ENCODE measurements around the gene GGTLC3.
"Not testable (repeated sequence)": the region's sequence is repeated elsewhere in the genome, so short reads cannot be mapped to it uniquely, and the experiment has no call there.

Gene GGTLC3

DNA sequence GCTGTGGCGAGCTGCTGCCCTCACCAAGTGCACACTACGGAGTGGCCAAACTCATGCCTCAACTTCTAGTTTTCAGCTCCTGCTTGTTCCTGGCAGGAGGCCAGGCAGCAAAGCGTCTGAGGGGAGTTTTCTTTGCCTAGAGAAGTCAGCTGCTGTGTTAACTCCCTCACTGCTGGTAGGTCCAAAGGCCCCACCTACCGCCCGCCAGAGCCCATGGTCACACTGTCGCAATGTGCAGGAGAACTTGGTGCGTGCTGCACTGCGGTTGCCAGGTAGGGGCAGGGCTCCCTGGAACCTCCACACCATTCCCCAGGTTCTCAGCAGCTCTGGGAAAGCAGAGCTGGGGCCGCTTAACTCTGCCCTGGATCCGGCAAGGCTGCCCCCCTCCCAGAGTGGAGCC, 5.6 kb downstream of the GGTLC3 start:
- not testable (repeated sequence) for DNase-seq

DNA sequence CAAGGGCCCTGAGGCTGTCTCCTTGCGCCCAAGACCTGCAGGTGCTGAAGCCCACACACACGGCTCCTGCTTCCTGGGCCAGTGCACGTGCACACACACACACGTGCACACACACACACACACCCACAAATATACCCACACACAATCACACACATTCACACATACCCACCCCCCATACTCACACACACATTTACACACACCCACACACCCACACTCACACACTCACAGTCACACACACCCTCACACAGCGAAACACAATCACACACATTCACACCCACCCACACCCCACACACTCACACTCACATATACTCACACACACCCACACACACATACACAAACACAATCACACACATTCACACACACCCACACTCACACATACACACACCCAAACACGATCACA, 6.6 kb downstream of the GGTLC3 start:
- DNase-seq: not testable (repeated sequence)

DNA sequence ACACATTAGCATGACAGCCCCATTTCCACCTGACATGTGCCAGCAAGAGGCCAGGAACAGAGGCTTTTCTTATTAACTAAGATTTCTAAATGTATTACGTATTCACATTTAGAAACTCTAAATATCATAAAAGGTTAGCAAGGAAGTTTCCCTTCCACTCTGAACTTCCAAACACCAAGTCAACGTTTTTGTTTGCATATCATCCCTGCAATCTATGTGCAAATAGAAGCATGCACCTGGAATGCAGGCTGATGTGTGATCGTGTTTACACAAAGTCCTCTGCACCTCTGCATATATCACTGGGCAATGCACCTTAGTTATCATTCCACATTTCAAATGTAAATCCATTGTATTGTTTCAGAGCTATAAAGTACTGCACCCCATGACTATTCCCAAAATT, 21.7 kb downstream of the GGTLC3 start:
- DNase-seq: not testable (repeated sequence)
